ENCODE measurements around the gene DDX19B.
"Not testable (repeated sequence)": the region's sequence is repeated elsewhere in the genome, so short reads cannot be mapped to it uniquely, and the experiment has no call there.

DDX19B gene

GRCh38 chr16:70331588-70332358 is 32.8 kb downstream of the DDX19B start:
- Histone ChIP-seq H4K20me1 (ENCODE audit: insufficient read depth, low read length) (no peaks in the 10 kb centered on the region), H3K27ac (ENCODE audit: low read length) (no peak overlapping the region), H3K79me2 (ENCODE audit: insufficient read depth, low read length) (no peaks in the 10 kb centered on the region), H3K4me2 (ENCODE audit: insufficient read depth, low read length) (no peak overlapping the region), H3K4me1 (ENCODE audit: insufficient read depth, low read length) (no peaks in the 10 kb centered on the region), H2AFZ (ENCODE audit: low read depth, low read length) (no peak overlapping the region), H3K4me3 (ENCODE audit: low read depth in 1 of 2, low read length in 2 of 2) (no peak overlapping the region), H3K9ac (ENCODE audit: low read depth, low read length) (no peak overlapping the region), H3K36me3 (ENCODE audit: insufficient read depth, low read length) (peaks cover 3% of the 10 kb centered on the region; the same call in 1 of the 2 replicates), H3K9me3 (ENCODE audit: insufficient read depth, low read length, severe bottlenecking) (no peaks in the 10 kb centered on the region), H3K27me3 (ENCODE audit: insufficient read depth, low read length, poor library complexity) (no peaks in the 10 kb centered on the region)
- no peak for TF ChIP-seq EZH2 (IDR thresholded peaks at IDR 0.05; ENCODE audit: borderline replicate concordance, low read depth, low read length, severe bottlenecking)
- TF ChIP-seq, protein P1, sequence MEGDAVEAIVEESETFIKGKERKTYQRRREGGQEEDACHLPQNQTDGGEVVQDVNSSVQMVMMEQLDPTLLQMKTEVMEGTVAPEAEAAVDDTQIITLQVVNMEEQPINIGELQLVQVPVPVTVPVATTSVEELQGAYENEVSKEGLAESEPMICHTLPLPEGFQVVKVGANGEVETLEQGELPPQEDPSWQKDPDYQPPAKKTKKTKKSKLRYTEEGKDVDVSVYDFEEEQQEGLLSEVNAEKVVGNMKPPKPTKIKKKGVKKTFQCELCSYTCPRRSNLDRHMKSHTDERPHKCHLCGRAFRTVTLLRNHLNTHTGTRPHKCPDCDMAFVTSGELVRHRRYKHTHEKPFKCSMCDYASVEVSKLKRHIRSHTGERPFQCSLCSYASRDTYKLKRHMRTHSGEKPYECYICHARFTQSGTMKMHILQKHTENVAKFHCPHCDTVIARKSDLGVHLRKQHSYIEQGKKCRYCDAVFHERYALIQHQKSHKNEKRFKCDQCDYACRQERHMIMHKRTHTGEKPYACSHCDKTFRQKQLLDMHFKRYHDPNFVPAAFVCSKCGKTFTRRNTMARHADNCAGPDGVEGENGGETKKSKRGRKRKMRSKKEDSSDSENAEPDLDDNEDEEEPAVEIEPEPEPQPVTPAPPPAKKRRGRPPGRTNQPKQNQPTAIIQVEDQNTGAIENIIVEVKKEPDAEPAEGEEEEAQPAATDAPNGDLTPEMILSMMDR (IDR thresholded peaks at IDR 0.05; ENCODE audit: borderline replicate concordance, extremely low read depth, low read length, poor library complexity, severe bottlenecking), result peak; percentile 64
- DNase-seq (peak; percentile 38), ATAC-seq (ENCODE audit: insufficient read depth, low read depth) (peak; percentile 80)

- H3K4me2 ChIP-seq (ENCODE audit: insufficient read depth, low read length); H3K27me3 ChIP-seq (ENCODE audit: insufficient read depth, low read length, poor library complexity); H3K9ac ChIP-seq (ENCODE audit: low read depth, low read length); H2AFZ ChIP-seq (ENCODE audit: low read depth, low read length); H3K4me1 ChIP-seq (ENCODE audit: insufficient read depth, low read length); H3K4me3 ChIP-seq (ENCODE audit: low read depth in 1 of 2, low read length in 2 of 2); DNase-seq; ATAC-seq (ENCODE audit: insufficient read depth, low read depth); H3K27ac ChIP-seq (ENCODE audit: low read length); H3K79me2 ChIP-seq (ENCODE audit: insufficient read depth, low read length); H3K36me3 ChIP-seq (ENCODE audit: insufficient read depth, low read length); H4K20me1 ChIP-seq (ENCODE audit: insufficient read depth, low read length); H3K9me3 ChIP-seq (ENCODE audit: insufficient read depth, low read length, severe bottlenecking): not testable (repeated sequence)
These were observed 33.7 kb downstream of the DDX19B start for GRCh38 chr16:70332728-70333127.

GRCh38 chr16:70337814-70338213 is 38.8 kb downstream of the DDX19B start:
- Histone ChIP-seq H3K4me3 (ENCODE audit: low read depth in 1 of 2, low read length in 2 of 2) (no peak overlapping the region), H3K36me3 (ENCODE audit: insufficient read depth, low read length) (no peaks in the 10 kb centered on the region)

GRCh38 chr16:70341600-70341999 is 42.6 kb downstream of the DDX19B start:
- no peak overlapping the region for H3K9ac ChIP-seq (ENCODE audit: low read depth, low read length)
- H3K4me1 ChIP-seq (ENCODE audit: insufficient read depth, low read length), result peaks cover 13% of the 10 kb centered on the region
- DNase-seq, result no peak
- TF ChIP-seq, protein P1 (IDR thresholded peaks at IDR 0.05; ENCODE audit: borderline replicate concordance, extremely low read depth, low read length, poor library complexity, severe bottlenecking), result no peak
- TF ChIP-seq EZH2 (IDR thresholded peaks at IDR 0.05; ENCODE audit: borderline replicate concordance, low read depth, low read length, severe bottlenecking), result no peak
- no peaks in the 10 kb centered on the region for H4K20me1 ChIP-seq (ENCODE audit: insufficient read depth, low read length)
- no peaks in the 10 kb centered on the region for H3K36me3 ChIP-seq (ENCODE audit: insufficient read depth, low read length)
- H3K27ac ChIP-seq (ENCODE audit: low read length), result no peak overlapping the region
- H3K79me2 ChIP-seq (ENCODE audit: insufficient read depth, low read length), result peaks cover 14% of the 10 kb centered on the region
- no peak overlapping the region for H2AFZ ChIP-seq (ENCODE audit: low read depth, low read length)
- no peak overlapping the region for H3K4me2 ChIP-seq (ENCODE audit: insufficient read depth, low read length)
- H3K9me3 ChIP-seq (ENCODE audit: insufficient read depth, low read length, severe bottlenecking), result no peaks in the 10 kb centered on the region
- H3K4me3 ChIP-seq (ENCODE audit: low read depth in 1 of 2, low read length in 2 of 2), result no peak overlapping the region
- H3K27me3 ChIP-seq (ENCODE audit: insufficient read depth, low read length, poor library complexity), result no peaks in the 10 kb centered on the region
- ATAC-seq (ENCODE audit: insufficient read depth, low read depth), result no peak

More at GRCh38 chr16:70337814-70338213, 38.8 kb downstream of the DDX19B start:
- Histone ChIP-seq H2AFZ (ENCODE audit: low read depth, low read length) (no peak overlapping the region), H3K27me3 (ENCODE audit: insufficient read depth, low read length, poor library complexity) (no peaks in the 10 kb centered on the region), H3K79me2 (ENCODE audit: insufficient read depth, low read length) (no peaks in the 10 kb centered on the region), H3K4me1 (ENCODE audit: insufficient read depth, low read length) (no peaks in the 10 kb centered on the region), H3K9me3 (ENCODE audit: insufficient read depth, low read length, severe bottlenecking) (no peaks in the 10 kb centered on the region), H3K27ac (ENCODE audit: low read length) (no peak overlapping the region), H3K9ac (ENCODE audit: low read depth, low read length) (no peak overlapping the region), H3K4me2 (ENCODE audit: insufficient read depth, low read length) (no peak overlapping the region), H4K20me1 (ENCODE audit: insufficient read depth, low read length) (no peaks in the 10 kb centered on the region)
- ATAC-seq (ENCODE audit: insufficient read depth, low read depth) (no peak), DNase-seq (no peak)
- TF ChIP-seq, protein P1 (IDR thresholded peaks at IDR 0.05; ENCODE audit: borderline replicate concordance, extremely low read depth, low read length, poor library complexity, severe bottlenecking), result no peak
- no peak for TF ChIP-seq EZH2 (IDR thresholded peaks at IDR 0.05; ENCODE audit: borderline replicate concordance, low read depth, low read length, severe bottlenecking)

Data from DND-41 (cell line).